HG02678 (cell line): ENCODE measurements around the gene SRPK1.
"Not testable (repeated sequence)": the region's sequence is repeated elsewhere in the genome, so short reads cannot be mapped to it uniquely, and the experiment has no call there.

Source experiments
- ATAC-seq: cut with Tn5 transposase; IDR thresholded peaks from one replicate; pipeline ENCODE4 v1.9.1; 2021; ENCODE audit warnings: mild to moderate bottlenecking, moderate library complexity; ENCODE audit not compliant: unreplicated experiment

Gene SRPK1

DNA sequence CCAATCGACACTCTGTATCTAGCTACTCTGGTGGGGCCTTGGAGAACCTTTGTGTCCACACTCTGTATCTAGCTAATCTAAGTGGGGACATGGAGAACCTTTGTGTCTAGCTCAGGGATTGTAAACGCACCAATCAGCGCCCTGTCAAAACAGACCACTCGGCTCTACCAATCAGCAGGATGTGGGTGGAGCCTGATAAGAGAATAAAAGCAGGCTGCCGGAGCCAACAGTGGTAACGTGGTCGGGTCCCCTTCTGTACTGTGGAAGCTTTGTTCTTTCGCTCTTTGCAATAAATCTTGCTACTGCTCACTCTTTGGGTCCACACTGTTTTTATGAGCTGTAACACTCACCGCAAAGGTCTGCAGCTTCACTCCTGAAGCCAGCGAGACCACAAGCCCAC lies 11.0 kb upstream of the SRPK1 start:
- ATAC-seq: not testable (repeated sequence)

GRCh38 chr6:35931120-35931561 lies 10.2 kb upstream of the SRPK1 start:
- ATAC-seq: no peak

- ATAC-seq: no peak
These were observed 8.7 kb upstream of the SRPK1 start for GRCh38 chr6:35929601-35930000.

GRCh38 chr6:35926509-35927215 lies 5.8 kb upstream of the SRPK1 start:
- ATAC-seq: no peak

DNA sequence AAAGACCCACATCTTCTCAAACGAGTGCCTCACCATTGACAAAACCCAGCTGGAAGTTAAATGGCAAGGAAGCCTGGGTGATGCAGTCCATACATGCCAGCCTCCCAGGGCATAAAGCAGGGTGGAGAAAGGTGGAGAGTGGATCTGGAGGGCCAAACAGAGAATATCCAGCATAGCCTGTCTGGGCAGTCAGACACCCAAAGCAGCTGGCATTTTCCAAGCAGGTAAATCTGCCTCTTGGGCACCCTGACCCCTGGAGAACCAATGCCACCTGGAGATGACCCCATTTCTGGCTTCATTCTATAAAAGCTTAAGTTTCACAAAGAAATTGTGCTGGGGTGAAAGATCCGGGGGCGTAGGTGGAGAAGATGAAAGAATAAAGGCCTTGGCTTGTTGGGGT lies 5.1 kb upstream of the SRPK1 start:
- no peak for ATAC-seq

- ATAC-seq: no peak
These were observed 3.2 kb upstream of the SRPK1 start for GRCh38 chr6:35924146-35924545.

GRCh38 chr6:35922139-35922554 lies 1.2 kb upstream of the SRPK1 start:
- no peak for ATAC-seq

DNA sequence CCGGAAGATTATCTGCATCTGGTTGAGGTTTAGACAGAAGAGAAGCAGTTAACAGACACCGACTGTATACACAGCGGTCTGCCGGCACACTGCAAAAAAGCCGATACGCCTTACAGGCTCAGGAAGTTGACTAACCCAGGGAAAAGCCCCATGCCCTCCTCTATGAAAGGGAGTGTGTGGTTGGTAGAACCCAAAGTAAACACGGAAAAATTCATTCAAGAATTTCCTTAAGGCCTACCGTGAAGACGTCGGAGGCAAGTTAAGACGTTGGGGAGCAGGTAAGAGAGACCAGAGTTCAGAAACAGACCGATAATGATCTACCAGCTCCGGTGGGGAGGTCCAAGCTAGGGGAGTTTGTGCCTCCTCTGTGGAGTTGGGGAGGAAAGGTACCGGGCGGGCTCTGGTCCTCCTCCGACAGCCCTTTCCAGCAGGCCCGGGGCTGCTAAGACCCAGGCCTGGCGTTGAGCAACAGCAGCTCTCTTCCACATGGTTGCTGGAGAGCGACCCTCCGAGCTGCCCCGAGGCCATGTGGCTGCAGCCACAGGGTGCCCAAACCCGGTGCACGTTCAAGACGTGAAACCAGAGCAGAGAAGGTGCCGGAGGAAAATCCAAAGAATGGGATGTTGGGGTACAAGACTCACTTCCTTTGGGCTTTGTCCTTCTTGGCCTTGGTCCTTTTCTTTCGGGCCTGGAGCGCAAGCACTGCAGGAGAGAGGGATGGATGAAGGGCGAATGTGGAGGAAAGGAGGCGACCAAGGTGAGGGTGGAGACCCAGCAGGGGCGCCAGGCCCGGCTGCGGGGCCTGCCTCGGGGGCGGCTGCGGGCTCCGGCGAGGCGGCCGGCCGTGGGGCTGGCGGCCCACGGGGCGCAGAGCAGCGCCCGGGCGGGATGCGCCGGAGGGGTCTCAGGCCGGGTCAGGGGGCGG lies 809 bp downstream of the SRPK1 start:
- peak; percentile 21 for ATAC-seq

- ATAC-seq: no peak
These were observed 1.6 kb downstream of the SRPK1 start for GRCh38 chr6:35919085-35919826.

DNA sequence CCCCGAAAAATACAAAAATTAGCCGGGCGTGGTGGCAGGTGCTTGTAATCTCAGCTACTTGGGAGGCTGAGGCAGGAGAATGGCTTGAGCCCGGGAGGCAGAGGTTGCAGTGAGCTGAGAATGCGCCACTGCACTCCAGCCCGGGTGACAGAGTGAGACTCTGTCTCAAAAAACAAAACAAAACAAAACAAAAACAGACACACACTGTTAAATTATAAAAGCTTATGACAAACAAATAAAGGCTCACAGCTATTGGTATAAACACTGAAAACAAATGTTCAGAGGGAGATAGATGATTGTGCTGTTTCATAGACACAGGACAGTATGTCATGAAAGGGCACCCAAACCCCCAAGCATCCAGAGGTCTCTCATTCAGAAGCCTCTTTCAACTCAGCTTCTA lies 4.0 kb downstream of the SRPK1 start:
- not testable (repeated sequence) for ATAC-seq

- ATAC-seq: no peak
These were observed 4.8 kb downstream of the SRPK1 start for GRCh38 chr6:35916056-35916455.

DNA sequence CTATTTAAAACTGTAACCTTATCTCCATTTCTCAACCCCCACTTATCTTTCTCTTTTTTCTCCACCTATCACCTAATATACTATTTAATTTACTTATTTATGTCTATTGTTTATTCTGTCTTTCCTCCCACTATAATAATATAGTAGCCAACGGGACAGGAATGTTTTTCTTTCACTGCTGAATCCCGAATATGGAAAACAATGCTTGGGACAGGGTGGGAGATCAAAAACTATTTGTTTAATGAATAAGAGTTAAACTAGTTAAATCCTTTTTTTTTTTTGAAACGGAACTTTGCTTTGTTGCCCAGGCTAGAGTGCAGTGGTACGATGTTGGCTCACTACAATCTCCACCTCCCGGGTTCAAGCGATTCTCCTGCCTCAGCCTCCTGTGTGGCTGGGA lies 6.4 kb downstream of the SRPK1 start:
- ATAC-seq: no peak

DNA sequence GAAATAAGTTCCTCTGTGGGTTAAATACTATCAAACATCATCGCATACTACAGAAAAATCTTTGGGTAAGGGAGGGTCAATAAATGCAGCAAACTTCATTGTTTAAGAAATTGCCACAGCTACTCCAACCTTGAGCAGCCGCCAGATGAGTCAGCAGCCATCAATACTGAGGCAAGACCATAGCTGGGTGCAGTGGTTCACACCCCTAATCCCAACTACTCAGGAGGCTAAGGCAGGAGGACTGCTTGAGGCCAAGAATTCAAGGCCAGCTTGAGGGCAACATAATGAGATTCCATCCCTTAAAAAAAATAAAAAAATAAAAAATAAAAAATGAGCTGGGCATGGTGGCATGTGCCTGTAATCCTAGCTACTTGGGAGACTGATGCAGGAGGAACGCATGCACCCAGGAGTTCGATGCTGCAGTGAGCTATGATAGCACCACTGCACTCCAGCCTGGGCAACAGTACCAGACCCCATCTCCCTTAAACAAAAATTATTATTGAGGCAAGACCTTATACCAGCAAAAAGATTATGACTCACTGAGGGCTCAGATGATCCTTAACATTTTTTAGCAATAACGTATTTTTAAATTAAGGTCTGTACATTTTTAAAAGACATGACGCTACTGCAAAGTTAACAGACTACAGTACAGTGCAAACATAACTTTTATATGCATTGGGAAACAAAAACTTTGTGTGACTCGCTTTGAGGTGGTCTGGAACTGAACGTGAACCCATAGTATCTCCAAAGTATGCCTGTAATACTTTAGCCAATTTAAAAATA lies 8.8 kb downstream of the SRPK1 start:
- ATAC-seq: no peak

- ATAC-seq: not testable (repeated sequence)
These were observed 11.3 kb downstream of the SRPK1 start for GRCh38 chr6:35909571-35909970.

DNA sequence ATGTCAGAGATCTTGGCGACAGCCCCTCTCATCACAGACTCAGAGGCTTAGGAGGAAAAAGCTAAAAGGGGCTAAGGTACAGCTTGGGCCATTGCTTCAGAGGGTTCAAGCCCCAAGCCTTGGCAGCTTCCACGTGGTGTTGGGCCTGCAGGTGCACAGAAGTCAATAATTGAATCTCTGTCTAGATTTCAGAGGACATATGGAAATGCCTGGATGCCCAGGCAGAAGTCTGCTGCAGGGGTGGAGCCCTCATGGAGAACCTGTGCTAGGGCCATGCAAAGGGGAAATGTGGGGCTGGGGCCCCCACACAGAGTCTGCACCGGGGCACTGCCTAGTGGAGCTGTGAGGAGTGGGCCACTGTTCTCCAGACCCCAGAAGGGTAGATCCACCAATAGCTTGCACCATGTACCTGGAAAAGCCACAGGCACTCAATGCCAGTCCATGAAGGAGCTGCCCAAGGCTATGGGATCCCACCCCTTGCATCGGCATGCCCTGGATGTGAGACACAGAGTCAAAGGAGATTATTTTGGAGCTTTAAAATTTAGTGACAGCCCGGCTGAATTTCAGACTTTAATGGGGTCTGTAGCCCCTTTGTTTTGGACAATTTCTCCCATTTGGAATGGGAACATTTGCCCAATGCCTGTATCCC lies 12.0 kb downstream of the SRPK1 start:
- not testable (repeated sequence) for ATAC-seq

- ATAC-seq: no peak
These were observed 13.1 kb downstream of the SRPK1 start for GRCh38 chr6:35907750-35908149.

- no peak for ATAC-seq
These were observed 14.4 kb downstream of the SRPK1 start for GRCh38 chr6:35906499-35906846.

DNA sequence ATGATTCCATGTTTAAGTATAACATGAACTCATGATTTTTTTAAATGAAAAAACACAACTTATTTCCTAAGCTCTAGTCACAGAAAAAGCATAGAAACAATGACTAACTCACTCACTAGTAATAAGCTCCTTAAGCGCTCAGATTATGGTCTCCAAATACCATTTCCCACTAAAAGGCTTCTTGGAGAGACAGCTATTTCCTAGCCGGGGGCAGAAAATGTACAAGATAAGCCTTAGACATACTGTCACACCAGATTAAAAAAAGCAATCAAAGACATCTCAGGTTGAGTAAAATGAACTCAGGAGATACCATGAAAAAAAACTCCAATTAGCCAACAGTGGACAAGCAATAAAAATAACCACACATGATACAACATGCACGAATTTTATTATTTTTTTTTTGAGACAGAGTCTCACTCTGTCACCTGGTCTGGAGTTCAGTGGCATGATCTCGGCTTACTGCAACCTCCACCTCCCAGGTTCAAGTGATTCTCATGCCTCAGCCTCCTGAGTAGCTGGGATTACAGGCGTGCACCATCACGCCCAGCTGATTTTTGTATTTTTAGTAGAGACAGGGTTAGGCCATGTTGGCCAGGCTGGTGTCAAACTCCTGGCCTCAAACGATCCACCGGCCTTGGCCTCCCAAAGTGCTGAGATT lies 14.9 kb downstream of the SRPK1 start:
- ATAC-seq: no peak

GRCh38 chr6:35905141-35905785 lies 15.6 kb downstream of the SRPK1 start:
- ATAC-seq: no peak
